ENCODE results near the gene NAA60.

GRCh38 chr16:3501783-3502400 lies 58.4 kb downstream of the NAA60 start:
- no peak for TF ChIP-seq POLR2A (IDR thresholded peaks at IDR 0.05)
- no peak for TF ChIP-seq CTCF (IDR thresholded peaks at IDR 0.05)
- TF ChIP-seq EP300 (IDR thresholded peaks at IDR 0.05): no peak
